Measurements from ENCODE around the gene GCN1. TPM values are rescaled to one million over a fixed set of nuclear protein-coding genes. Genes with fewer than 3 reads are reported as not detected.

Gene GCN1
- total RNA-seq, 1 donor from 2014 or later: 62.6 TPM

- no peak for DNase-seq (ENCODE audit: extremely low spot score in 2 of 2)
- Histone ChIP-seq H3K9me3 (no peaks in the 10 kb centered on the region), H3K4me3 (no peak overlapping the region), H3K36me3 (peaks cover 0 to 5% of the 10 kb centered on the region in 2 donors), H3K4me1 (peaks cover 6% of the 10 kb centered on the region), H3K27ac (no peak overlapping the region), H3K27me3 (no peaks in the 10 kb centered on the region)
- no peak for TF ChIP-seq POLR2A (IDR thresholded peaks at IDR 0.05)
- no peak for TF ChIP-seq POLR2AphosphoS5 (IDR thresholded peaks at IDR 0.05; ENCODE audit: insufficient read depth in 1 of 2, low read depth in 1 of 2)
- TF ChIP-seq CTCF (IDR thresholded peaks at IDR 0.05): no peak
- intact Hi-C loops (cut with DNase I): no loop called here
Observed at GRCh38 chr12:120206228-120206627, 11.7 kb upstream of the GCN1 start.

GRCh38 chr12:120204171-120204570 is 9.7 kb upstream of the GCN1 start:
- TF ChIP-seq POLR2A (IDR thresholded peaks at IDR 0.05) (no peak), POLR2AphosphoS5 (IDR thresholded peaks at IDR 0.05; ENCODE audit: insufficient read depth in 1 of 2, low read depth in 1 of 2) (no peak), CTCF (IDR thresholded peaks at IDR 0.05) (no peak)
- H3K36me3 ChIP-seq: peaks cover 0 to 2% of the 10 kb centered on the region in 2 donors
- H3K4me1 ChIP-seq: peaks cover 19% of the 10 kb centered on the region
- no peaks in the 10 kb centered on the region for H3K9me3 ChIP-seq
- intact Hi-C loops (cut with DNase I): no loop called here
- DNase-seq (ENCODE audit: extremely low spot score in 2 of 2): no peak
- no peak overlapping the region for H3K4me3 ChIP-seq
- no peak overlapping the region for H3K27ac ChIP-seq
- no peaks in the 10 kb centered on the region for H3K27me3 ChIP-seq

- H3K9me3 ChIP-seq: no peaks in the 10 kb centered on the region
- peaks cover 42% of the 10 kb centered on the region for H3K4me1 ChIP-seq
- intact Hi-C loops (cut with DNase I): no loop called here
- H3K4me3 ChIP-seq: peak overlapping the region; percentile 93 to 98
- TF ChIP-seq POLR2A (IDR thresholded peaks at IDR 0.05): no peak
- no peak for TF ChIP-seq CTCF (IDR thresholded peaks at IDR 0.05)
- no peak for TF ChIP-seq POLR2AphosphoS5 (IDR thresholded peaks at IDR 0.05; ENCODE audit: insufficient read depth in 1 of 2, low read depth in 1 of 2)
- H3K27ac ChIP-seq: peak overlapping the region; percentile 86
- no peaks in the 10 kb centered on the region for H3K27me3 ChIP-seq
- peaks cover 0 to 26% of the 10 kb centered on the region in 2 donors for H3K36me3 ChIP-seq
- DNase-seq (ENCODE audit: extremely low spot score in 2 of 2): no peak
Observed at GRCh38 chr12:120200364-120200800, 5.9 kb upstream of the GCN1 start.

GRCh38 chr12:120199595-120200306 is 5.2 kb upstream of the GCN1 start:
- peak overlapping the region; percentile 86 for H3K27ac ChIP-seq
- peaks cover 0 to 26% of the 10 kb centered on the region in 2 donors for H3K36me3 ChIP-seq
- no peak for DNase-seq (ENCODE audit: extremely low spot score in 2 of 2)
- peak overlapping the region; percentile 93 to 98 for H3K4me3 ChIP-seq
- H3K27me3 ChIP-seq: no peaks in the 10 kb centered on the region
- intact Hi-C loops (cut with DNase I): no loop called here
- peak in 1 of 2 donors; percentile 62 for TF ChIP-seq POLR2AphosphoS5 (IDR thresholded peaks at IDR 0.05; ENCODE audit: insufficient read depth in 1 of 2, low read depth in 1 of 2)
- TF ChIP-seq CTCF (IDR thresholded peaks at IDR 0.05): no peak
- TF ChIP-seq POLR2A (IDR thresholded peaks at IDR 0.05): no peak
- no peaks in the 10 kb centered on the region for H3K9me3 ChIP-seq
- H3K4me1 ChIP-seq: peaks cover 48% of the 10 kb centered on the region

- H3K27ac ChIP-seq: peak overlapping the region; percentile 86
- intact Hi-C loops (cut with DNase I): no loop called here
- TF ChIP-seq CTCF (IDR thresholded peaks at IDR 0.05) (no peak), POLR2AphosphoS5 (IDR thresholded peaks at IDR 0.05; ENCODE audit: insufficient read depth in 1 of 2, low read depth in 1 of 2) (no peak), POLR2A (IDR thresholded peaks at IDR 0.05) (no peak)
- H3K9me3 ChIP-seq: no peaks in the 10 kb centered on the region
- peaks cover 51% of the 10 kb centered on the region for H3K4me1 ChIP-seq
- H3K4me3 ChIP-seq: peak overlapping the region; percentile 93 to 98
- H3K36me3 ChIP-seq: peaks cover 0 to 26% of the 10 kb centered on the region in 2 donors
- no peak for DNase-seq (ENCODE audit: extremely low spot score in 2 of 2)
- no peaks in the 10 kb centered on the region for H3K27me3 ChIP-seq
Observed at GRCh38 chr12:120199025-120199424, 4.5 kb upstream of the GCN1 start.
